Tibial nerve (tissue), 4 donors: ENCODE data around the gene RNF146. TPM values are rescaled to one million over a fixed set of nuclear protein-coding genes. Genes with fewer than 3 reads are reported as not detected.
"Not testable (repeated sequence)": the region's sequence is repeated elsewhere in the genome, so short reads cannot be mapped to it uniquely, and the experiment has no call there.

Experiments
- DNase-seq, 2 donors: peaks; one replicate each; pipeline ENCODE4 v3.0.0-alpha.2; 2019; ENCODE audit warnings: low spot score in 2 of 2
- H3K27ac ChIP-seq, 4 donors: fragments of 200-600 bp; sonication (generic) in 3 of 4; one replicate each; pipeline ENCODE4 v1.5.1; 2017 to 2019; ENCODE audit warnings: mild to moderate bottlenecking in 1 of 4
- H3K27me3 ChIP-seq, 2 donors: fragments of 200-600 bp; sonication (generic) in 1 of 2; one replicate each; pipeline versions ENCODE4 v1.5.1 to v1.6.0; 2017 to 2019
- H3K36me3 ChIP-seq, 3 donors: fragments of 200-600 bp; sonication (generic); one replicate each; pipeline ENCODE4 v1.5.1; 2018 to 2019
- H3K4me1 ChIP-seq, 4 donors: fragments of 200-600 bp; sonication (generic) in 3 of 4; one replicate each; pipeline ENCODE4 v1.5.1; 2017 to 2019
- H3K4me3 ChIP-seq, 4 donors: fragments of 200-600 bp; sonication (generic) in 3 of 4; one replicate each; pipeline ENCODE4 v1.5.1; 2017 to 2019; ENCODE audit warnings: mild to moderate bottlenecking in 1 of 4, moderate library complexity in 1 of 4
- H3K9me3 ChIP-seq, 4 donors: fragments of 200-600 bp; sonication (generic) in 3 of 4; one replicate each; pipeline ENCODE4 v1.5.1; 2017 to 2019
- EP300 ChIP-seq, 2 donors: sonication (generic); formaldehyde crosslinking; IDR thresholded peaks; one replicate each; pipeline ENCODE4 v1.6.1; 2017; ENCODE audit warnings: antibody characterized with exemption in 2 of 2, mild to moderate bottlenecking in 1 of 2
- POLR2A ChIP-seq, 2 donors: fragments of 450-650 bp; IDR thresholded peaks; one replicate each; pipeline ENCODE4 v1.6.1; 2017; ENCODE audit warnings: antibody characterized with exemption in 2 of 2, mild to moderate bottlenecking in 2 of 2, moderate library complexity in 2 of 2
- WGBS, 2 donors: methylation state at CpG; one replicate each; pipeline ENCODE4 v1.1.5; 2018; 5-methylcytosine and 5-hydroxymethylcytosine counted together
- small RNA-seq: library from RNA; depleted of rRNA; stranded (forward); fragments of <200 nt; gene quantifications from one replicate; pipeline ENCODE3, GENCODE V24; 2016
- total RNA-seq, 4 donors: library from RNA; depleted of rRNA; stranded (reverse); fragments of >200 nt; gene quantifications; one replicate each; pipeline ENCODE4 v1.1.0, GENCODE V29; 2016
- TF ChIP-seq, protein P1 (sequence below), 5 experiments: fragments of 200-600 bp in 3 of 5; fragments of 450-650 bp in 2 of 5; sonication (generic) in 3 of 5; IDR thresholded peaks; one replicate each; pipeline ENCODE4 v1.5.1; 2016 to 2019; ENCODE audit warnings: antibody characterized with exemption in 5 of 5, mild to moderate bottlenecking in 3 of 5, moderate library complexity in 2 of 5

RNF146 gene
- total RNA-seq, 4 donors from 2014 or later = 58.5 to 79.1 (median 75.2) TPM

DNA sequence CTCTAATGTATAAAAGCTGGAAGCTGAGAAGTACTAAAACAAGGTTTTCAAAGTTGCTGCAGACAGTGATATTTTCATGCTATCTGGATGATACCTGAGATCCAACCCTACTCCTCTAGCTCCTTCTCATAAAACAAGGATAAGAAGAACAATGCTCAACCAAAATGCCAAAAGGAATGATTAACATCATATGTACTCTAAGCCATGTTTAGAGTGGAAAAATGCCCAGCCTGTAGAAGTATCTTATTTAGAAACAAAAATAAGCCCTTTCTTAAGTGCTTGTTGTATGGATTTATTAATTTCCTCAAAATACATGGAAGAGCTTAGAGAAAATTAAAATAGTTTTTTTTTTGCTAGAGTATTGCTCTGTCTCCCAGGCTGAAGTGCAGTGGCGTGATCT, 53.0 kb downstream of the RNF146 start:
- TF ChIP-seq, protein P1, sequence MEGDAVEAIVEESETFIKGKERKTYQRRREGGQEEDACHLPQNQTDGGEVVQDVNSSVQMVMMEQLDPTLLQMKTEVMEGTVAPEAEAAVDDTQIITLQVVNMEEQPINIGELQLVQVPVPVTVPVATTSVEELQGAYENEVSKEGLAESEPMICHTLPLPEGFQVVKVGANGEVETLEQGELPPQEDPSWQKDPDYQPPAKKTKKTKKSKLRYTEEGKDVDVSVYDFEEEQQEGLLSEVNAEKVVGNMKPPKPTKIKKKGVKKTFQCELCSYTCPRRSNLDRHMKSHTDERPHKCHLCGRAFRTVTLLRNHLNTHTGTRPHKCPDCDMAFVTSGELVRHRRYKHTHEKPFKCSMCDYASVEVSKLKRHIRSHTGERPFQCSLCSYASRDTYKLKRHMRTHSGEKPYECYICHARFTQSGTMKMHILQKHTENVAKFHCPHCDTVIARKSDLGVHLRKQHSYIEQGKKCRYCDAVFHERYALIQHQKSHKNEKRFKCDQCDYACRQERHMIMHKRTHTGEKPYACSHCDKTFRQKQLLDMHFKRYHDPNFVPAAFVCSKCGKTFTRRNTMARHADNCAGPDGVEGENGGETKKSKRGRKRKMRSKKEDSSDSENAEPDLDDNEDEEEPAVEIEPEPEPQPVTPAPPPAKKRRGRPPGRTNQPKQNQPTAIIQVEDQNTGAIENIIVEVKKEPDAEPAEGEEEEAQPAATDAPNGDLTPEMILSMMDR (IDR thresholded peaks at IDR 0.05) = no peak
- no peak for TF ChIP-seq EP300 (IDR thresholded peaks at IDR 0.05)
- no peak for TF ChIP-seq POLR2A (IDR thresholded peaks at IDR 0.05)
- WGBS, 2 donors = 89 to 100% methylated on average over 1 of the region's 1 CpG

DNA sequence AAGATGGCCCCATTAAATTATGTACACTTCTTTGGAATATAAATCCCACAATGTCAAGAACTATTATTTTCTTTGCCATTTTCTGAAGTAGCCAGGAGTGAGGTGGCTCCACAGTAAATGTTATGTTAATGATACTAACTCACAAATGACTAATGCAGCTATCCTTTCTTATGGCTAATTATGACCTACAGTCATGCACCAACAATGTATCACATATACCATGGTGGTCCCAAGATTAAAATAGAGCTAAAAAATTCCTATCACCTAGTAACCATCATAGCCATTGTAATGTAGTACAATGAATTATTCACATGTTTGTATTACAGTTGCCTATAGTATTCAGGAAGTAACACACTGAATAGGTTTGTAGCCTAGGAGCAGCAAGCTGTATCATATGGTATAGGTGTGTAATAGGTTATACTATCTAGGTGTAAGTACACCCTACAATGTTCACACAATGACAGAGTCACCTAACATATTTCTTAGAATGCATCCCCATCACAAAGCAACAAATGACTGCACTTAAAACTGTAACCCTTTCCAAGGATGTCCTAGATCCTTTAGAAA, 61.5 kb downstream of the RNF146 start:
- H3K9me3 ChIP-seq = no peaks in the 10 kb centered on the region
- peaks cover 0 to 50% (median 0%) of the 10 kb centered on the region in 3 donors for H3K36me3 ChIP-seq
- H3K27ac ChIP-seq = no peak overlapping the region
- H3K4me3 ChIP-seq = no peak overlapping the region
- H3K4me1 ChIP-seq = no peaks in the 10 kb centered on the region
- no peak for DNase-seq
- H3K27me3 ChIP-seq = no peaks in the 10 kb centered on the region
- TF ChIP-seq, protein P1 (IDR thresholded peaks at IDR 0.05) = no peak
- TF ChIP-seq POLR2A (IDR thresholded peaks at IDR 0.05) = no peak
- TF ChIP-seq EP300 (IDR thresholded peaks at IDR 0.05) = no peak

More for the DNA sequence above, 53.0 kb downstream of the RNF146 start:
- Histone ChIP-seq H3K36me3 (peaks cover 0 to 19% (median 0%) of the 10 kb centered on the region in 3 donors), H3K27me3 (no peaks in the 10 kb centered on the region), H3K4me1 (no peaks in the 10 kb centered on the region), H3K4me3 (no peak overlapping the region), H3K9me3 (no peaks in the 10 kb centered on the region), H3K27ac (no peak overlapping the region)
- DNase-seq = no peak

DNA sequence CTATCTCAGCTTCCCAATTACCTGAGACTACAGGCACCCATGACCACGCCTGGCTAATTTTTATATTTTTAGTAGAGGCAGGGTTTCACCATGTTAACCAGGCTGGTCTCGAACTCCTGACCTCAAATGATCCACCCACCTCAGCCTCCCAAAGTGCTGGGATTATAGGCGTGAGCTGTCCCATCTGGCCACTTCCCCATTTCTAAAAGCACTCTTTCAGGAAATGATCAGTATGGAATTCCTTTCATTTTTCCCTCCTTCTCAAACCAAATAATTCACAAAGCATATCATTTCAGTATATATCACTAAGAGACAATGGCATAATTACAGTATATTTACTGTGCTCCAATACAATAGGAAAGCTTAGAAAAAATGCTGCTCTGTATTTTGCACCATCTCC, 64.6 kb downstream of the RNF146 start:
- H3K27ac ChIP-seq, H3K9me3 ChIP-seq, H3K4me3 ChIP-seq, DNase-seq, H3K27me3 ChIP-seq: not testable (repeated sequence)
- peaks cover 0 to 16% (median 0%) of the 10 kb centered on the region in 4 donors for H3K4me1 ChIP-seq
- WGBS, 2 donors = 66 to 72% methylated on average over 3 of the region's 3 CpGs
- H3K36me3 ChIP-seq = peaks cover 0 to 31% (median 0%) of the 10 kb centered on the region in 3 donors

DNA sequence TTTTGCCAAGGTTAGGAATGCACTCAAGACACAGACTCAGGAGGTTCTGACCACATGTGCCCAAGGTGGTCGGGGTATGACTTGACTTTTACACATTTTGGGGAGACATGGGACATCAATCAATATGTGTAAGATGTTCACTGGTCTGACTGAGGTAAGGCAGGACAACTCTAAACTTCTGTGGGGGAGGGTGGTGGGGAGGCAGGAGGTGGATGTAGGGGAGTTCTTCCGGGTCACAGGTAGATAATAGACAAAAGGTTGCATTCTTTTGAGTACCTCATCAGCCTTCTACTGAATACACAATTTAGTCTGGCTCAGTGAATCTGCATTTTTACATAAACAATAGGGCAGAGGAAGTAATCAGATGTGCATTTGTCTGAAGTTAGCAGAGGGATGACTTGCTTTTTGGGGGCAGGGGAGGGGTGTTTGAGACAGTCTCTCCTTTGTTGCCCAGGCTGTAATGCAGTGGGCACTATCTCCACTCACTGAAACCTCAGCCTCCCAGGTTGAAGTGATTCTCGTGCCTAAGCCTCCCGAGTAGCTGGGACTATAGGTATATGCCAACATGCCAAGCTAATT, 65.8 kb downstream of the RNF146 start:
- Histone ChIP-seq H3K4me1 (peaks cover 0 to 17% (median 0%) of the 10 kb centered on the region in 4 donors), H3K36me3 (peaks cover 0 to 19% (median 0%) of the 10 kb centered on the region in 3 donors), H3K27ac (no peak overlapping the region), H3K9me3 (no peaks in the 10 kb centered on the region), H3K27me3 (no peaks in the 10 kb centered on the region), H3K4me3 (no peak overlapping the region)
- TF ChIP-seq, protein P1 (IDR thresholded peaks at IDR 0.05) = no peak
- TF ChIP-seq EP300 (IDR thresholded peaks at IDR 0.05) = no peak
- TF ChIP-seq POLR2A (IDR thresholded peaks at IDR 0.05) = no peak
- no peak for DNase-seq
- WGBS, 2 donors = 61 to 65% methylated on average over 4 of the region's 4 CpGs

Small RNA genes lying within 50 kb of the gene (small RNA-seq; reads per million reads assigned to genes)
- not detected for gene RNA5SP217

Other genes starting within 250 kb of the RNF146 start
- 10 to 100 TPM; 10.2 to 24.1 (median 19.6) TPM for gene RSPO3, start 148.2 kb upstream of the RNF146 start, total RNA-seq
- gene ECHDC1, start 76.7 kb downstream of the RNF146 start, total RNA-seq = 10 to 100 TPM; 51.9 to 91.0 (median 59.2) TPM
- gene KIAA0408, start 192.5 kb downstream of the RNF146 start, total RNA-seq = 10 to 100 TPM in 3 of 4 donors, 1 to 10 TPM in 1; 8.4 to 16.5 (median 11.8) TPM